Thyroid gland (tissue), 4 donors: ENCODE data around the gene KRTAP2-2. TPM values are rescaled to one million over a fixed set of nuclear protein-coding genes. Genes with fewer than 3 reads are reported as not detected.

Experiments
- DNase-seq, 2 donors: peaks; one replicate each; pipeline ENCODE4 v3.0.0-alpha.2; 2019
- H3K27ac ChIP-seq, 3 donors: fragments of 200-600 bp; sonication (generic); 1 replicate in 2 of 3; 2 replicates in 1 of 3; pipeline ENCODE4 v1.5.1; 2016 to 2019; ENCODE audit warnings: mild to moderate bottlenecking in 1 of 3, moderate library complexity in 1 of 3
- H3K27me3 ChIP-seq: fragments of 200-600 bp; sonication (generic); one replicate; pipeline ENCODE4 v1.5.1; 2019
- H3K36me3 ChIP-seq, 2 donors: fragments of 200-600 bp; sonication (generic); one replicate each; pipeline ENCODE4 v1.5.1; 2016 to 2019
- H3K4me1 ChIP-seq, 2 donors: fragments of 200-600 bp; sonication (generic); one replicate each; pipeline ENCODE4 v1.5.1; 2017 to 2019
- H3K4me3 ChIP-seq, 3 donors: fragments of 200-600 bp; sonication (generic); replicated peaks in 1 of 3; 1 replicate in 2 of 3; 2 replicates in 1 of 3; pipeline ENCODE4 v1.5.1; 2016; ENCODE audit warnings: mild to moderate bottlenecking in 1 of 3
- H3K9me3 ChIP-seq: fragments of 200-600 bp; sonication (generic); one replicate; pipeline ENCODE4 v1.5.1; 2017
- CTCF ChIP-seq, 6 experiments: fragments of 200-600 bp in 3 of 6; fragments of 450-650 bp in 3 of 6; sonication (generic) in 3 of 6; IDR thresholded peaks; one replicate each; pipeline ENCODE4 v1.5.1; 2016 to 2019; ENCODE audit warnings: antibody characterized with exemption in 6 of 6, mild to moderate bottlenecking in 2 of 6, inconsistent platforms in 1 of 6, moderate library complexity in 1 of 6
- POLR2A ChIP-seq, 2 donors: fragments of 450-650 bp; IDR thresholded peaks; one replicate each; pipeline ENCODE4 v1.6.1; 2017; ENCODE audit warnings: antibody characterized with exemption in 2 of 2, mild to moderate bottlenecking in 2 of 2, moderate library complexity in 1 of 2
- WGBS, 2 donors: methylation state at CpG; one replicate each; pipeline ENCODE4 v1.1.5; 2017; 5-methylcytosine and 5-hydroxymethylcytosine counted together
- intact Hi-C: fragments of 100-400 bp; cut with DNase I; formaldehyde crosslinking; loops from one replicate; pipeline ENCODE4 v1.15.1; 2023
- total RNA-seq, 4 donors: library from RNA; depleted of rRNA; stranded (reverse); fragments of >200 nt; gene quantifications; one replicate each; pipeline ENCODE4 v1.2.3, GENCODE V29; 2016

The KRTAP2-2 gene
- total RNA-seq, 4 donors from 2014 or later, result not detected

GRCh38 chr17:41020336-41020735 is 34.7 kb downstream of the KRTAP2-2 start:
- no peak for DNase-seq
- no peaks in the 10 kb centered on the region for H3K27me3 ChIP-seq
- H3K36me3 ChIP-seq, result no peaks in the 10 kb centered on the region

GRCh38 chr17:41019415-41019814 is 35.6 kb downstream of the KRTAP2-2 start:
- WGBS, 2 donors, result 84 to 95% methylated on average over 3 of the region's 3 CpGs
- Histone ChIP-seq H3K4me3 (no peak overlapping the region), H3K27ac (no peak overlapping the region), H3K27me3 (no peaks in the 10 kb centered on the region), H3K9me3 (no peaks in the 10 kb centered on the region), H3K4me1 (no peaks in the 10 kb centered on the region), H3K36me3 (no peaks in the 10 kb centered on the region)
- TF ChIP-seq POLR2A (IDR thresholded peaks at IDR 0.05) (no peak), CTCF (IDR thresholded peaks at IDR 0.05) (no peak)
- no peak for DNase-seq
- intact Hi-C loops, result no loop called here

More at GRCh38 chr17:41020336-41020735, 34.7 kb downstream of the KRTAP2-2 start:
- Histone ChIP-seq H3K4me1 (no peaks in the 10 kb centered on the region), H3K9me3 (no peaks in the 10 kb centered on the region), H3K27ac (no peak overlapping the region), H3K4me3 (no peak overlapping the region)
- intact Hi-C loops, result no loop called here
- TF ChIP-seq POLR2A (IDR thresholded peaks at IDR 0.05) (no peak), CTCF (IDR thresholded peaks at IDR 0.05) (no peak)

GRCh38 chr17:41018541-41018940 is 36.5 kb downstream of the KRTAP2-2 start:
- intact Hi-C loops, result no loop called here
- no peaks in the 10 kb centered on the region for H3K9me3 ChIP-seq
- WGBS, 2 donors, result 73 to 80% methylated on average over 3 of the region's 3 CpGs

GRCh38 chr17:41016578-41017215 is 38.3 kb downstream of the KRTAP2-2 start:
- DNase-seq, result no peak
- Histone ChIP-seq H3K27me3 (no peaks in the 10 kb centered on the region), H3K9me3 (no peaks in the 10 kb centered on the region), H3K27ac (no peak overlapping the region), H3K4me3 (no peak overlapping the region), H3K4me1 (no peaks in the 10 kb centered on the region), H3K36me3 (no peaks in the 10 kb centered on the region)
- 74 to 76% methylated on average over 13 of the region's 13 CpGs for WGBS, 2 donors
- TF ChIP-seq CTCF (IDR thresholded peaks at IDR 0.05), result no peak
- no peak for TF ChIP-seq POLR2A (IDR thresholded peaks at IDR 0.05)
- intact Hi-C loops, result no loop called here

More at GRCh38 chr17:41018541-41018940, 36.5 kb downstream of the KRTAP2-2 start:
- H3K4me3 ChIP-seq, result no peak overlapping the region
- no peak for TF ChIP-seq CTCF (IDR thresholded peaks at IDR 0.05)
- no peak for TF ChIP-seq POLR2A (IDR thresholded peaks at IDR 0.05)
- no peaks in the 10 kb centered on the region for H3K4me1 ChIP-seq
- no peak for DNase-seq
- H3K36me3 ChIP-seq, result no peaks in the 10 kb centered on the region
- H3K27me3 ChIP-seq, result no peaks in the 10 kb centered on the region
- no peak overlapping the region for H3K27ac ChIP-seq

GRCh38 chr17:41015454-41015853 is 39.6 kb downstream of the KRTAP2-2 start:
- intact Hi-C loops, result no loop called here
- no peak for DNase-seq

More at GRCh38 chr17:41015454-41015853, 39.6 kb downstream of the KRTAP2-2 start:
- no peaks in the 10 kb centered on the region for H3K4me1 ChIP-seq
- 75 to 82% methylated on average over 7 of the region's 7 CpGs for WGBS, 2 donors
- no peaks in the 10 kb centered on the region for H3K36me3 ChIP-seq
- no peak overlapping the region for H3K27ac ChIP-seq
- H3K27me3 ChIP-seq, result no peaks in the 10 kb centered on the region
- H3K9me3 ChIP-seq, result no peaks in the 10 kb centered on the region
- no peak overlapping the region for H3K4me3 ChIP-seq
- no peak for TF ChIP-seq POLR2A (IDR thresholded peaks at IDR 0.05)
- TF ChIP-seq CTCF (IDR thresholded peaks at IDR 0.05), result no peak
